Measurements from ENCODE around the gene RNF183. TPM values are rescaled to one million over a fixed set of nuclear protein-coding genes. Genes with fewer than 3 reads are reported as not detected.
"Not testable (repeated sequence)": the region's sequence is repeated elsewhere in the genome, so short reads cannot be mapped to it uniquely, and the experiment has no call there.

Gene RNF183
- total RNA-seq, 1 experiment from 2014 or later: not detected

DNA sequence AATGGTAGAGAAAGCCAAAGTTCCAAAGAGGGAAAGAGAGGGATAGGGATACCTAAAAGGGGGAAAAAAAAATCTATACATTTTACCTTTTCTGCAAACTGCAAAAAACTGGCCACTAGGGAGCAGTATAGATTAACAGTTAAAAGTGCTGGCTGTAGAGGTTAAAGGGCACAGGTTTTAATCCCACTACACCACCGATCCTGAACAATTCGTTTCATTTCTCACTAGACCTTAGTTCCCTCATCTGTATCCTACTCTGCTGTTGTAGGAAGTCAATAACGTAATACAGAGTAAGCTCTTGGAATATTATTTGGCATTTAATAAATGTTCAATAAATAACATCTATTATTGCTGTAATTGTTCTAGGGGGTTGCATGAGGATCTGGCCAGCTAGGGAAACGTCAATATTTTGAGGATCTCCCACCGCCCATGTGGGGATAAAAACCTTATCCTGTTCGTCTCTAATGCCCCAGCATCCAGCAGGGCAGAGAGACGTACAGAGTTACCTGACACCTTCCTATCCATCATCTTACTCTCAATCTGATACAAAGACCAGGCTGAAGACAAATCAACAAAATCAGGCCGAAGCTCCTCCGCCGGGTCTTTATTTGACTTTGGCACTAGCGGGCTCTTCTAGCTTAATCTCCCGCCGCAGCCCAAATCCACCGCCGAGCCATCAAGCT lies 28.6 kb downstream of the RNF183 start:
- DNase-seq (ENCODE audit: low read depth): peak; percentile 64

DNA sequence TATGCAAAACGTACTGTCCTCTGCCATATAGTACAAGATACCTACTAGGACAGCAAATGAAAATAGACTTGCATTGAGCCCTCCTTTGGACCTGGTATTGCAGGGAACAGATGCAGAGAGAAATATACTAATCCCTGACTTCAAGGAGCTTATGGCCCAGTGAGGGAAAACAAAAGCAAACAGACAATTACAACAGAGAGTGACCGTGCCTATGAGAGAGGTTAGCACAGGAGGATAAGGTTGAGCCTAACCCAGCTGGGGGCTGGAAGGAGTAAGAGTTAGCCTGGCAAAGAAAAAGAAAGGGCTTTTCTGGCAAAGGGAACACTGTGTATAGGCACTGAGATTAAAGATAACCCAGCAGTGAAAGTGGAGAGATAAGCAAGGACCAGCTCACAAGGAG lies 33.3 kb downstream of the RNF183 start:
- DNase-seq (ENCODE audit: low read depth): no peak

DNA sequence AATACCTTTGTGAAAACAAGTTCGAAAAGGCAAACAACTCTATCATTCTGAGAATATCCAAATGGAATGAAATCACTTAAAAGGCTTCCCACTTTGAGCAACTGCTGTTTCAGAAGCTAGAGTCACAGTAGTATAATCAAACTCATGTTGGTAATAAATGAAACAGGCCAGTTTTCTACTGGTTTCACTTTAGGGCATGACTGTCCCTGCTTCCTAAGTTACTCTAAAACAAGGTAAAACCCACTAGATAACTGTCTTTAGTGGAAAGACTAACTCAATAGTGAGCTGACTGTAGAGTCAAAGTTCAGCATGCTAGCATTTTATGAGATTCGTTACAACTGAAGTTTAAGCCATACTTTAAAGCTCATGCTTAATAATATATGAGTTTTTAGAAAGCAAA lies 33.8 kb downstream of the RNF183 start:
- DNase-seq (ENCODE audit: low read depth): no peak

DNA sequence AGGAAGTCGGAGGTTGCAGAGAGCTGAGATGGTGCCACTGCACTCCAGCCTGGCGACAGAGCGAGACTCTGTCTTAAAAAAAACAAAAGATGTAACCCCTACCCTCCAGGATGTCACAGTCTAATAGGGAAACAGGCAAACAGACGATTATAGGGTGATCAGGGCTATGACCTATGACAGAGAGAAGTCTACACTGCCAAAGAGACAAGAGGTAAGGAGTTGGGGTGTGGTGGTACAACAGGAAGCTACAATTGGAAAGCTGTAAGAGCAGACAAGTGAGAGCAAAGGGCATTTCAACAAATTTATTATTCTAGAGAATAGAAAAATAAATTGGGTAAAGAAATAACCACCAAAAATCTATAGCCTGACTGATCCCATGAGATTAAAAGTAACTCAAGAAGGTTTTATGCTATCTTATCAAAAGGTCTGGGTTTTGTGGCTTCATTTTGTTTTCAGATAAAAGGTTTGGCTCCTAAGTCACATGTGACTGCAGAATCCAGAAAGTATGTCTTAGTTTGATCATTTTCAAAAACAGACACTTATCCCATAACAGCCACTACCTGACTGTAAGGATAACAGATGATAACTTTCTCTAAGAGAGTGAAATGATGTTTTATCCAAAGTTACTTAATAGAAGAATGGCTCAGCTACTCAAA lies 35.1 kb downstream of the RNF183 start:
- DNase-seq (ENCODE audit: low read depth): no peak

DNA sequence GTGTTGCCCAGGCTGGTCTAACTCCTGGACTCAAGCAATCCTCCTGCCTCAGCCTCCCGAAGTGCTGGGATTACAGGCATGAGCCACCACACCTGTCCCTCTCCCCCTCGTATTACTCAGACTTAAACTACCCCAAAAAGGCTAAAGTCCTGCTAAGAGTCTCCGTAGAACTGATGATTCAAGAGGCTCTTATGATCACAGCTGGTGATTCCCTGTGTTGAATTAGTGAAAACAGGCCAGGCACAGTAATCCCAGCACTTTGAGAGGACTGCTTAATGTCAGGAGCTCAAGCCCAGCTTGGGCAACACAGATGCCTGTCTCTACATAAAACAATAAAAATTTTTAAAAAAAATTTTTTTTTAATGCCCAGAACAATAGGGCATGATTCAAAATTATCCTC lies 37.0 kb downstream of the RNF183 start:
- no peak for DNase-seq (ENCODE audit: low read depth)

DNA sequence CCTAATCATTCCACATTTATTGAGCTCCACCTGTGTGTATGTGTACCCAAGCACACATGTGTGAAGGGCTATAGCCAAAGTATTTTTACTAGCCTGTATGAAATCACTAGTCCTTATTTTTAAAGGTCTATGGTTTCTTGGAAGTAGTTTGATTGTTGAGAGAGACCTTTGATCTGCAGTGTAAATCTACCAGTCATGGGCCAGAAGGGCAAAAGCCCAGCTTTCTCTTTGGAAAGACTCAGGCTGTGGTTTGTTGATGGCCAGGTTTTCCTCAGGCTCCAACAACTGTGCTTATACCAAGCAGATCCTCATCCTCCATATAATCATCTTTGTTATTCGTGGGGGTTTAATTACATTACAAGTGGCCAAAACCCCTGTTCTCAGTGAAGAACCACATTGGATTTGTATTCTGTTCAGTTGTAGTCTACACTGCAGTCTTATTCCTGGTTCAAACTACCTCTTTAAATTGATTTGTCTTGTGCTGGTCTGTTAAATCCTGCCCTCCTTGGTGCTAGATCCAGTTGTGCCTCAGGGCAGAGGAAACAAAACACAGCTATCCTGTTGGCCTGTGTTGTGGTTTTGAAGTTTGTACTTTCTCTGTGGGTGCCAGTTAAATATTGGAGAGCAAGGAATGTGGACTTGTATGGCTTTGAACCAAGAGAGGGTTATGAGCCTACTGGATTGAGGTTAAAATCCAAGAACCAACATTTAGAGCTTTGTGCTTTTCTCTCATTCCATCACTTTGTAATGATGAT lies 41.1 kb downstream of the RNF183 start:
- no peak for DNase-seq (ENCODE audit: low read depth)

DNA sequence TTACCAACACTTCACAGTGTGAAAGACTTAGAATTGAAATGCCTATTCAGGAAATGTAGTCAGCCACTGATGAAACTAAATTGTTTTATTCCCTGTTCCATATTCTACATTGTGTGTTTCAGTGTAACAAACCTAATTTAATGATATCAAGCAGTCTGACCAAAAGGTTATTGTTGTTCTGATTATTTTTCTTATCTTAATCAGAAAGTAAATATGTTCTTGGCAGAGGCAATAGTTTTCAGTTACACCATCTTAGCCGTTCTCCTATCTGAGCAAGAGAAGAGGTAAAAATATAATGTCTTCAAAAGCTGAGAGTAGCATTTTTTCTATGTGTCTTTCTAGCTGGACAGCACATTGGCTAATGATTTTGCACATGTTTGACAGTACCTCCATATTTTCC lies 44.9 kb downstream of the RNF183 start:
- DNase-seq (ENCODE audit: low read depth): no peak

DNA sequence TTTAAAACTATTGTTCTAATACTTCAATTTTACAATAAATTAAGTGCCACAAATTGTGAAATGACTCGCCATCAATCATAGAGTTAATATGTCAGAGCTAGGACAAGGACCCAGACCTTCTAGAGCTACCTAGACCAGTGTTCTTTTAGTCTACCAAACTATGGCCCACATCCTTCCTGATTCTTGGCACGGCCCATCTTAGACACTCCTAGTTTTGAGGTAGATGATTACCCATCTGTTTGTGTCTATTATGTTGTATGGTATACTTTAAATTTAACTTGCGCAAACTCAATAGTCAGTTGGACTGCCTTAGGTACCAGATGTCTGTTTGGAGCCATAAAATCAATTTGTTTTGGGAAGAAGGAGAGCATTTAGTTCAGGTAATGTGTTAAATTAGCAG lies 45.3 kb downstream of the RNF183 start:
- no peak for DNase-seq (ENCODE audit: low read depth)

DNA sequence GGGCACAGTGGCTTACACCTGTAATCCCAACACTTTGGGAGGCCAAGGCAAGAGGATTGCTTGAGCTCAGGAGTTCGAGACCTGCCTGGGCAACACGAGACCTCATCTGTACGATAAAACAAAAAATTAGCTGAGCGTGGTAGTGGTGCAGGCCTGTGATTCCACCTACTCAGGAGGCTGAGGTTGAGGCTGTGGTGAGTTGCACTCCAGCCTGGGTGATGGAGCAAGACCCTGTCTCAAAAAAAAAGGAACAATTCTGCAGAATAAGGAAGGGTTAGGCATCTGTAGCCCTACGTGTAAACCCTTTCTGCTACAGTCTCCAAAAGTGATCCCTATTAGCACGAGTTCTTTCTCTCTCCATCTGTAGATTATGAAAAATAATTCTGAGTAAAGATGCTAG lies 47.7 kb downstream of the RNF183 start:
- no peak for DNase-seq (ENCODE audit: low read depth)

DNA sequence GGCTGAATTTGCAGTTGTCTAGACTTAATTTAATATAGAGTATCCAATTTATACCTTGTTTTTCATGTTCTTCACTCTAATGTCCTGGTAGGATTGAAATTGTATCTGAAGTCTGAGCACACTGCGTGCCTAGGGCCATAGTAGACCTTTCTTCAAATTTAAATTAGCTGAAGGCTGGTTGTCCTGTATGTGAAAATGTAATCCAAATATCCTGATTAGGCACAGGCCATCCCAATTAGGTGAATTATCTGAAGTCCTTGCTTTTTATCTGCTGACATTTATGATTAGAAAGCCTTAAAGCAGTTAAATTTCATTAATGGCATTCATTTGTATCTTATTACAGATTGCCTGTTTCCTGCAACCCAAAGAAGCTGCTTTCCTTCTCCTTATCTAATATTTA lies 48.2 kb downstream of the RNF183 start:
- no peak for DNase-seq (ENCODE audit: low read depth)

DNA sequence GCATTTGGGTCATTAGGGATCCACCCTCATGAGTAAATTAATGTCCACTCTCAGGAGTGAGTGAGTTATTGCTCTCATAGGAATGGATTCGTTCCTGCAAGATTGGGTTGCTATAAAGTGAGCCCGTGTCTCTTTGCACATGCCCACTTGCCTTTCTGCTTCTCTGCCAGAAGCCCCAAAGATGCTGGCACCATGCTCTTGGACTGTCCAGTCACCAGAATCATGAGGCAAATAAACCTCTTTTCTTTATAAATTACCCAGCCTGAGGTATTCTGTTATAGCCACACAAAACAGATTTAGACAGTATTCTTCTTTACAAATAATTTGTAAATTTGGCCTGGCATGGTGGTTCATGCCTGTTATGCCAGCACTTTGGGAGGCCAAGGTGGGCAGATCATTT lies 52.4 kb downstream of the RNF183 start:
- DNase-seq (ENCODE audit: low read depth): no peak

DNA sequence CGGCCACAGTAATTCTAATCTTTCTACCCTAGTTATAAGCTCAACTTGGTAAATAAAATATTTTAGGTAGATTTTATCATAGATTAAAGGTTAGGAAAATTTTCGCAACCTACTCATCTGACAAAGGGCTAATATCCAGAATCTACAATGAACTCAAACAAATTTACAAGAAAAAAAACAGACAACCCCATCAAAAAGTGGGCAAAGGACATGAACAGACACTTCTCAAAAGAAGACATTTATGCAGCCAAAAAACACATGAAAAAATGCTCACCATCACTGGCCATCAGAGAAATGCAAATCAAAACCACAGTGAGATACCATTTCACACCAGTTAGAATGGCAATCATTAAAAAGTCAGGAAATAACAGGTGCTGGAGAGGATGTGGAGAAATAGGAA lies 53.5 kb downstream of the RNF183 start:
- DNase-seq (ENCODE audit: low read depth): not testable (repeated sequence)

DNA sequence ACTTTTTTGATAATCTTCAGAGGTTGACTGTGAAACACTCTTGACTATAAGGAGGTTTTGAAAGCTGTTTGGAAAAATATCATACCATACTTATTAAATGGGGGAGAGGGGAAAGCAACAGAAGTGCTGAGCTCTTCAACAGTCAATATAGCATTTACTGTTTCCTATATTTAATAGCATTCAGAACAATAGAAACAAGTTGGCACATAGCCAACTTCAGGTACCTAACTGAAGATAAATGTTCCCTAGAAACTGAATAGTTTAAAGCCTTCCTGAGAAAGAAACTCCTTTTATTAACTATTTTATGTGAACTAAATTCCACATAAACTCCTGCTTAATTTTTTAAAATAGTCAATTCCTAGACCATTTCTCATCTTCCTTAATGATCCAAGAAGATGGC lies 55.5 kb downstream of the RNF183 start:
- no peak for DNase-seq (ENCODE audit: low read depth)

Other genes with a start within 250 kb of the RNF183 start
- 3.7 and 7.9 TPM in 2 replicates for gene ZFP37, start 246.7 kb downstream of the RNF183 start, total RNA-seq (2014; rRNA removed; shearing (Covaris generic))
- gene SLC31A2, start 152.4 kb downstream of the RNF183 start, total RNA-seq (2014; rRNA removed; shearing (Covaris generic)): 6.9 and 8.3 TPM in 2 replicates
- 19.9 and 24.1 TPM in 2 replicates for gene FKBP15, start 82.1 kb downstream of the RNF183 start, total RNA-seq (2014; rRNA removed; shearing (Covaris generic))
- 12.0 and 13.4 TPM in 2 replicates for gene SLC31A1, start 81.8 kb downstream of the RNF183 start, total RNA-seq (2014; rRNA removed; shearing (Covaris generic))
- 120 and 179 TPM in 2 replicates for gene CDC26, start 27.8 kb downstream of the RNF183 start, total RNA-seq (2014; rRNA removed; shearing (Covaris generic))
- gene PRPF4, start 27.7 kb downstream of the RNF183 start, total RNA-seq (2014; rRNA removed; shearing (Covaris generic)): 116 and 125 TPM in 2 replicates
- gene WDR31, start 36.9 kb upstream of the RNF183 start, total RNA-seq (2014; rRNA removed; shearing (Covaris generic)): 1.1 and 2.3 TPM in 2 replicates
- gene BSPRY, start 46.2 kb upstream of the RNF183 start, total RNA-seq (2014; rRNA removed; shearing (Covaris generic)): not detected in 2 replicates
- gene HDHD3, start 73.6 kb upstream of the RNF183 start, total RNA-seq (2014; rRNA removed; shearing (Covaris generic)): 12.5 and 19.9 TPM in 2 replicates
- gene ALAD, start 97.9 kb upstream of the RNF183 start, total RNA-seq (2014; rRNA removed; shearing (Covaris generic)): 7.7 and 13.3 TPM in 2 replicates
- 175 and 228 TPM in 2 replicates for gene POLE3, start 107.3 kb upstream of the RNF183 start, total RNA-seq (2014; rRNA removed; shearing (Covaris generic))
- gene C9orf43, start 107.4 kb upstream of the RNF183 start, total RNA-seq (2014; rRNA removed; shearing (Covaris generic)): 0.54 and 1.4 TPM in 2 replicates
- 95.9 and 104 TPM in 2 replicates for gene RGS3, start 160.4 kb upstream of the RNF183 start, total RNA-seq (2014; rRNA removed; shearing (Covaris generic))